PC-3 (cell line): ENCODE results near the gene ANKRD11. TPM values are rescaled to one million over a fixed set of nuclear protein-coding genes. Genes with fewer than 3 reads are reported as not detected.

Source experiments
- ATAC-seq: fragments of 200-7000 bp; cut with Tn5 transposase; 2 replicates; pipeline ENCODE4 v1.9.1; 2020; ENCODE audit warnings: mild to moderate bottlenecking, moderate library complexity
- BruUV-seq: library from RNA; stranded (reverse); fragments of 400-500 nt; replicated peaks from 2 replicates; lab custom pipeline; 2021; lab: Mats Ljungman, UMichigan
- CTCF ChIA-PET: fragments of 300-600 bp; sonication (Branson Sonifier 250); formaldehyde crosslinking; loops from one replicate; lab custom pipeline; 2022; ENCODE audit warnings: antibody characterized with exemption; lab: Charles Lee
- POLR2A ChIA-PET: fragments of 300-600 bp; sonication (Branson Sonifier 250); formaldehyde crosslinking; loops from one replicate; lab custom pipeline; 2022; ENCODE audit warnings: antibody characterized with exemption; ENCODE audit not compliant: unreplicated experiment; lab: Charles Lee
- DNase-seq: peaks from one replicate; pipeline ENCODE4 v3.0.0-alpha.2; 2015
- H2AFZ ChIP-seq: fragments of 300-600 bp; sonication (generic); 2 replicates; pipeline ENCODE4 v1.6.0; 2016; ENCODE audit warnings: antibody characterized with exemption, low read length
- H3F3A ChIP-seq: fragments of 300-600 bp; sonication (generic); one replicate; pipeline ENCODE4 v1.6.0; 2017; ENCODE audit warnings: antibody characterized with exemption, low read length, control low read depth, mild to moderate bottlenecking; ENCODE audit not compliant: unreplicated experiment
- H3K27ac ChIP-seq: fragments of 300-600 bp; sonication (generic); 2 replicates; pipeline ENCODE4 v1.5.1; 2016; ENCODE audit warnings: mild to moderate bottlenecking, low read length
- H3K27me3 ChIP-seq: fragments of 300-600 bp; sonication (generic); 2 replicates; pipeline ENCODE4 v1.6.1; 2016; ENCODE audit warnings: low read length, mixed read lengths
- H3K36me3 ChIP-seq: fragments of 300-600 bp; sonication (generic); 2 replicates; pipeline ENCODE4 v1.6.1; 2016; ENCODE audit warnings: low read depth, mixed run types, low read length, mixed read lengths
- H3K4me1 ChIP-seq: fragments of 300-600 bp; sonication (generic); 2 replicates; pipeline ENCODE4 v1.5.1; 2016; ENCODE audit warnings: low read length; ENCODE audit not compliant: insufficient read depth
- H3K4me2 ChIP-seq: fragments of 300-600 bp; sonication (generic); 2 replicates; pipeline ENCODE4 v1.6.0; 2016; ENCODE audit warnings: low read length
- H3K4me3 ChIP-seq: fragments of 300-600 bp; sonication (generic); 2 replicates; pipeline ENCODE4 v1.5.1; 2016; ENCODE audit warnings: mild to moderate bottlenecking, low read length, mixed read lengths
- H3K79me2 ChIP-seq: fragments of 300-600 bp; sonication (generic); 2 replicates; pipeline ENCODE4 v1.6.1; 2017; ENCODE audit warnings: low read length, mixed read lengths
- H3K9ac ChIP-seq: fragments of 300-600 bp; sonication (generic); 2 replicates; pipeline ENCODE4 v1.6.0; 2016; ENCODE audit warnings: mild to moderate bottlenecking, low read length
- H3K9me2 ChIP-seq: fragments of 300-600 bp; sonication (generic); replicated peaks from 2 replicates; pipeline ENCODE4 v1.6.1; 2016; ENCODE audit warnings: mixed run types, low read length, mixed read lengths
- H3K9me3 ChIP-seq: fragments of 300-600 bp; sonication (generic); 2 replicates; pipeline ENCODE4 v1.6.1; 2016; ENCODE audit warnings: low read length, mixed read lengths
- H4K20me1 ChIP-seq: fragments of 300-600 bp; sonication (generic); 2 replicates; pipeline ENCODE4 v1.6.1; 2016; ENCODE audit warnings: low read length, mixed read lengths
- CTCF ChIP-seq: fragments of 300-600 bp; sonication (generic); conservative IDR thresholded peaks from 2 replicates; pipeline ENCODE4 v1.5.1; 2017; ENCODE audit warnings: antibody characterized with exemption, low read depth, mild to moderate bottlenecking, low read length
- EZH2 ChIP-seq: fragments of 300-600 bp; sonication (generic); IDR thresholded peaks from one replicate; pipeline ENCODE4 v1.6.1; 2017; ENCODE audit warnings: antibody characterized with exemption, mild to moderate bottlenecking, low read length; ENCODE audit not compliant: unreplicated experiment
- EZH2phosphoT487 ChIP-seq: fragments of 300-600 bp; sonication (generic); IDR thresholded peaks from 2 replicates; pipeline ENCODE4 v1.6.1; 2018; ENCODE audit warnings: mild to moderate bottlenecking, antibody characterized with exemption, low read length, borderline replicate concordance
- intact Hi-C: fragments of 100-400 bp; cut with micrococcal nuclease; formaldehyde crosslinking; loops from 2 replicates; pipeline ENCODE4 v1.9.0; 2023
- total RNA-seq: library from RNA; depleted of rRNA; stranded (reverse); fragments of >200 nt; gene quantifications from 2 replicates; pipeline ENCODE4 v1.2.3, GENCODE V29; 2014

ANKRD11 gene
- total RNA-seq, 1 experiment from 2014 or later: 65.0 TPM

GRCh38 chr16:89534252-89534756 lies 43.9 kb upstream of the ANKRD11 start:
- Histone ChIP-seq H3K4me3 (no peak overlapping the region), H3K4me1 (no peaks in the 10 kb centered on the region), H3K9me2 (no peaks in the 10 kb centered on the region), H3K9ac (no peak overlapping the region), H2AFZ (no peak overlapping the region), H3K36me3 (peaks cover 8% of the 10 kb centered on the region; the same call in 1 of the 2 replicates), H3F3A (no peaks in the 10 kb centered on the region), H3K4me2 (no peak overlapping the region), H4K20me1 (no peaks in the 10 kb centered on the region), H3K27ac (no peak overlapping the region), H3K79me2 (no peaks in the 10 kb centered on the region), H3K9me3 (no peaks in the 10 kb centered on the region), H3K27me3 (no peaks in the 10 kb centered on the region)
- BruUV-seq: no TSS peak
- DNase-seq (no peak), ATAC-seq (no peak)
- ChIA-PET CTCF (no interaction called here), POLR2A (no interaction called here)
- TF ChIP-seq EZH2: no peak
- no peak for TF ChIP-seq EZH2phosphoT487
- TF ChIP-seq CTCF: no peak
- intact Hi-C loops: no loop called here

- CTCF ChIA-PET: no interaction called here
- H3K79me2 ChIP-seq: no peaks in the 10 kb centered on the region
- no peak for ATAC-seq
- TF ChIP-seq EZH2 (no peak), EZH2phosphoT487 (no peak), CTCF (no peak)
- no peak overlapping the region for H2AFZ ChIP-seq
- H3K27me3 ChIP-seq: no peaks in the 10 kb centered on the region
- no peak overlapping the region for H3K4me3 ChIP-seq
- no peaks in the 10 kb centered on the region for H3F3A ChIP-seq
- no peaks in the 10 kb centered on the region for H3K9me2 ChIP-seq
- DNase-seq: no peak
- no peak overlapping the region for H3K9ac ChIP-seq
- intact Hi-C loops: no loop called here
- no peaks in the 10 kb centered on the region for H3K4me1 ChIP-seq
- no peaks in the 10 kb centered on the region for H3K9me3 ChIP-seq
- H3K36me3 ChIP-seq: peaks cover 13% of the 10 kb centered on the region
- H3K27ac ChIP-seq: no peak overlapping the region
- H4K20me1 ChIP-seq: no peaks in the 10 kb centered on the region
- no TSS peak for BruUV-seq
- POLR2A ChIA-PET: no interaction called here
- H3K4me2 ChIP-seq: no peak overlapping the region
Observed at GRCh38 chr16:89531821-89532526, 41.6 kb upstream of the ANKRD11 start.
